Measurements from ENCODE around the gene RRBP1. TPM values are rescaled to one million over a fixed set of nuclear protein-coding genes. Genes with fewer than 3 reads are reported as not detected.

Gene RRBP1
- total RNA-seq, 2 donors from 2014 or later, result 191 to 212 TPM

DNA sequence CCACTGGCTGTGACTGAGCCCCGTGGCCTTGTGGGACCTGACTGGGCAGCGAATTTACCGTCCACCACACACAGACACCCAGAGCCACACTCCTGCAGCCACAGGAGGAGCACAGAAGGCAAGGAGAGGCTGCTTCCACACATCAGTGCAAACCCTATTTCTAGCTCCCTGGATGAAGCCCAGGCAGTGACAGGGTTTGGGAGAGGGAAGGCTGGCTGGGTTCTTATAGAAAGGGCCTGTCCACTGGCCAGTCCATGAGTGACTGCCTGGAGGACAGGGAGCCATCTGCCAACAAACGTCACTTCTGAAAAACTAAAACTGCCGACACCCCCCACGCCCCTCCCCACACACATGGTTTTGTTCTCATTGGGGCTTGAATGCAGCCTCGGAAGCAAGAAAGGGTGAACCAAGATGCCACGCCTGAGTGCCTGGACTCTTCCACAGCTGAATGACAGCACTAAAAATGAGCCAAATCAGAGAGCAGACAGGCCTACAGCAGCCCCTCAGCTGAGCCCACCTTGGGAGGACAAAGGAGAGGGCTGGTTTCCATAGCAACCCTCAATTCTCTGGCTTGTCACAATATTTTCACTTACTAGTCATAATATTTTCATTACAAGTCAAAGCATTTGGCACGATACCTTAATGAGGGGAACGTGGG lies 38.4 kb downstream of the RRBP1 start:
- DNase-seq, result no peak
- Mint-ChIP-seq H3K27me3 (ENCODE audit: insufficient read depth) (no peaks in the 10 kb centered on the region), H3K36me3 (ENCODE audit: low read depth) (peaks cover 30% of the 10 kb centered on the region), H3K27ac (peak overlapping the region; percentile 52), H3K9me3 (no peaks in the 10 kb centered on the region), H3K4me3 (no peak overlapping the region), H3K4me1 (peaks cover 9% of the 10 kb centered on the region)
- Histone ChIP-seq H3K27ac (ENCODE audit: low read depth, low read length) (peak overlapping the region; percentile 22), H3K4me1 (ENCODE audit: control insufficient read depth, insufficient read depth, low read length) (peaks cover 20% of the 10 kb centered on the region), H3K36me3 (ENCODE audit: control insufficient read depth, insufficient read depth, low read length) (peaks cover 82% of the 10 kb centered on the region), H3K9me3 (ENCODE audit: control insufficient read depth, low read length) (no peaks in the 10 kb centered on the region), H3K27me3 (ENCODE audit: control insufficient read depth, insufficient read depth, low read length, poor library complexity, severe bottlenecking) (no peaks in the 10 kb centered on the region), H3K4me3 (ENCODE audit: low read length) (no peak overlapping the region), H3K9ac (ENCODE audit: extremely low read depth, low read length, poor library complexity, severe bottlenecking) (no peak overlapping the region)
- 87 to 92% methylated on average over 7 to 10 of the region's 10 CpGs for WGBS, 2 experiments (ENCODE audit: insufficient coverage in 1 of 2, insufficient read length in 1 of 2)
- no peak for TF ChIP-seq CTCF (conservative IDR thresholded peaks at IDR 0.05)

- Histone ChIP-seq H3K27ac (ENCODE audit: low read depth, low read length) (no peak overlapping the region), H3K4me3 (ENCODE audit: low read length) (no peak overlapping the region), H3K36me3 (ENCODE audit: control insufficient read depth, insufficient read depth, low read length) (peaks cover 80% of the 10 kb centered on the region), H3K9ac (ENCODE audit: extremely low read depth, low read length, poor library complexity, severe bottlenecking) (no peak overlapping the region), H3K9me3 (ENCODE audit: control insufficient read depth, low read length) (no peaks in the 10 kb centered on the region), H3K27me3 (ENCODE audit: control insufficient read depth, insufficient read depth, low read length, poor library complexity, severe bottlenecking) (no peaks in the 10 kb centered on the region), H3K4me1 (ENCODE audit: control insufficient read depth, insufficient read depth, low read length) (peaks cover 12% of the 10 kb centered on the region)
- Mint-ChIP-seq H3K27ac (peak overlapping the region; percentile 30), H3K36me3 (ENCODE audit: low read depth) (peaks cover 33% of the 10 kb centered on the region), H3K27me3 (ENCODE audit: insufficient read depth) (no peaks in the 10 kb centered on the region), H3K4me1 (peaks cover 8% of the 10 kb centered on the region), H3K9me3 (no peaks in the 10 kb centered on the region), H3K4me3 (no peak overlapping the region)
- no peak for DNase-seq
- TF ChIP-seq CTCF (conservative IDR thresholded peaks at IDR 0.05), result no peak
- WGBS, 2 experiments (ENCODE audit: insufficient coverage in 1 of 2, insufficient read length in 1 of 2), result 94 to 97% methylated on average over 7 to 19 of the region's 19 CpGs
These were observed 39.4 kb downstream of the RRBP1 start for GRCh38 chr20:17642404-17643269.

GRCh38 chr20:17641993-17642392 lies 40.0 kb downstream of the RRBP1 start:
- Mint-ChIP-seq H3K27ac (no peak overlapping the region), H3K4me1 (peaks cover 8% of the 10 kb centered on the region), H3K4me3 (no peak overlapping the region), H3K36me3 (ENCODE audit: low read depth) (peaks cover 34% of the 10 kb centered on the region), H3K27me3 (ENCODE audit: insufficient read depth) (no peaks in the 10 kb centered on the region), H3K9me3 (no peaks in the 10 kb centered on the region)
- WGBS, 2 experiments (ENCODE audit: insufficient coverage in 1 of 2, insufficient read length in 1 of 2), result 88 to 94% methylated on average over 6 to 11 of the region's 11 CpGs
- DNase-seq, result no peak
- H3K9me3 ChIP-seq (ENCODE audit: control insufficient read depth, low read length), result no peaks in the 10 kb centered on the region
- H3K4me1 ChIP-seq (ENCODE audit: control insufficient read depth, insufficient read depth, low read length), result peaks cover 7% of the 10 kb centered on the region
- no peak overlapping the region for H3K27ac ChIP-seq (ENCODE audit: low read depth, low read length)
- no peak for TF ChIP-seq CTCF (conservative IDR thresholded peaks at IDR 0.05)
- H3K27me3 ChIP-seq (ENCODE audit: control insufficient read depth, insufficient read depth, low read length, poor library complexity, severe bottlenecking), result no peaks in the 10 kb centered on the region
- peaks cover 74% of the 10 kb centered on the region for H3K36me3 ChIP-seq (ENCODE audit: control insufficient read depth, insufficient read depth, low read length)
- H3K9ac ChIP-seq (ENCODE audit: extremely low read depth, low read length, poor library complexity, severe bottlenecking), result no peak overlapping the region
- no peak overlapping the region for H3K4me3 ChIP-seq (ENCODE audit: low read length)

Data from endodermal cell (in vitro differentiated cells).